Fibroblast of lung (primary cell): ENCODE results near the gene CLECL1. TPM values are rescaled to one million over a fixed set of nuclear protein-coding genes. Genes with fewer than 3 reads are reported as not detected.

Experiments
- DNase-seq, 2 donors: peaks; one replicate each; pipeline versions ENCODE4 v3.0.0 to v3.0.0-alpha.2; 2010; ENCODE audit warnings: low read depth in 2 of 2
- H2AFZ ChIP-seq: 2 replicates; pipeline ENCODE4 v1.5.1; 2012; ENCODE audit warnings: low read length, control low read depth, inconsistent platforms
- H3K27ac ChIP-seq: 2 replicates; pipeline ENCODE4 v1.5.1; 2011; ENCODE audit warnings: low read length, control low read depth; ENCODE audit not compliant: insufficient read depth
- H3K27me3 ChIP-seq: 2 replicates; pipeline ENCODE4 v1.5.1; 2011; ENCODE audit warnings: mild to moderate bottlenecking, low read length; ENCODE audit not compliant: control insufficient read depth, insufficient read depth
- H3K36me3 ChIP-seq: 2 replicates; pipeline ENCODE4 v1.5.1; 2011; ENCODE audit warnings: low read length; ENCODE audit not compliant: control insufficient read depth, insufficient read depth
- H3K4me1 ChIP-seq: 2 replicates; pipeline ENCODE4 v1.5.1; 2011; ENCODE audit warnings: low read length; ENCODE audit not compliant: control insufficient read depth, insufficient read depth; ENCODE audit errors: extremely low read depth
- H3K4me2 ChIP-seq: 2 replicates; pipeline ENCODE4 v1.5.1; 2011; ENCODE audit warnings: low read length, control low read depth; ENCODE audit not compliant: insufficient read depth; ENCODE audit errors: extremely low read depth
- H3K4me3 ChIP-seq, 4 experiments: fragments of 200-600 bp in 1 of 4; sonication (generic) in 1 of 4; replicated peaks in 1 of 4; 2 replicates each; pipeline ENCODE4 v1.5.1; 2011 to 2016; ENCODE audit warnings: low read length in 4 of 4, low read depth in 3 of 4, mild to moderate bottlenecking in 3 of 4, control low read depth in 2 of 4, inconsistent platforms in 1 of 4, mixed read lengths in 1 of 4; ENCODE audit not compliant: insufficient read depth in 1 of 4; ENCODE audit errors: control extremely low read depth in 1 of 4
- H3K79me2 ChIP-seq: 2 replicates; pipeline ENCODE4 v1.5.1; 2012; ENCODE audit warnings: mild to moderate bottlenecking, low read length, inconsistent platforms; ENCODE audit not compliant: control insufficient read depth, insufficient read depth
- H3K9ac ChIP-seq: 2 replicates; pipeline ENCODE4 v1.5.1; 2011; ENCODE audit warnings: mild to moderate bottlenecking, low read length, control low read depth; ENCODE audit not compliant: insufficient read depth
- H3K9me3 ChIP-seq: 2 replicates; pipeline ENCODE4 v1.5.1; 2012; ENCODE audit warnings: low read depth, low read length; ENCODE audit not compliant: control insufficient read depth, insufficient read depth
- H4K20me1 ChIP-seq: 2 replicates; pipeline ENCODE4 v1.5.1; 2011; ENCODE audit warnings: low read length; ENCODE audit not compliant: control insufficient read depth, insufficient read depth; ENCODE audit errors: extremely low read depth
- CTCF ChIP-seq, 2 donors: IDR thresholded peaks in 1 of 2; conservative IDR thresholded peaks in 1 of 2; 1 replicate in 1 of 2; 2 replicates in 1 of 2; pipeline ENCODE4 v1.5.1; 2011 to 2012; ENCODE audit warnings: low read length in 2 of 2, control low read depth in 1 of 2, inconsistent platforms in 1 of 2, low read depth in 1 of 2, mild to moderate bottlenecking in 1 of 2
- EZH2 ChIP-seq: IDR thresholded peaks from 2 replicates; pipeline ENCODE4 v1.5.1; 2012; ENCODE audit warnings: low read length, control low read depth, mild to moderate bottlenecking; ENCODE audit errors: missing control alignments
- polyA plus RNA-seq, 2 donors: library from polyadenylated mRNA; depleted of rRNA in 1 of 2; stranded (reverse) in 1 of 2; unstranded in 1 of 2; fragments of >200 nt; gene quantifications; 2 replicates each; pipeline ENCODE4 v1.2.1, GENCODE V29; 2011 to 2012; ENCODE audit warnings: missing spikeins in 1 of 2
- total RNA-seq: library from RNA; depleted of rRNA; stranded (reverse); fragments of >200 nt; gene quantifications from 2 replicates; pipeline ENCODE4 v1.2.1, GENCODE V29; 2014

CLECL1 gene
- total and polyA plus RNA-seq, 2 donors (not counting 1 experiment from before 2014, with no cell fraction given): not detected

DNA sequence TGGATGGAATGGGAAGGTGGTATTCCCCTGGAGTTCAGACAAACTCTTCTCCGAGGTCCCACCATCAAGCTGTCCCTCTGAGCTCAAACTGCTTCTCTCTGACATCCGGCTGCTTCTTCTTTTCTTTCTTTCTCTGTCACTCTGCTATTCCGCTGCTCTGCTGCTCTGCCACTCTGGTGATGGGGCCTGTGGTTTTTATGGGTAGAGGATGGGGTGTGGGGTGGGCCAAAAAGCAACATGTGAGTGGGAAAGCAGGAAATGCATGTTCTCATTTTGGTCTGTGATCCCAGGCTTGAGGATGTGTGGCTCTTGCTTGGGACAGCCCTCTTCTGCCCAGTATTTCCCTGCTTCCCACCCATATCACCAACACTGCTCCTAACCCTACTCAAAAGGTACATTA is 30.6 kb downstream of the CLECL1 start:
- no peaks in the 10 kb centered on the region for H3K79me2 ChIP-seq

DNA sequence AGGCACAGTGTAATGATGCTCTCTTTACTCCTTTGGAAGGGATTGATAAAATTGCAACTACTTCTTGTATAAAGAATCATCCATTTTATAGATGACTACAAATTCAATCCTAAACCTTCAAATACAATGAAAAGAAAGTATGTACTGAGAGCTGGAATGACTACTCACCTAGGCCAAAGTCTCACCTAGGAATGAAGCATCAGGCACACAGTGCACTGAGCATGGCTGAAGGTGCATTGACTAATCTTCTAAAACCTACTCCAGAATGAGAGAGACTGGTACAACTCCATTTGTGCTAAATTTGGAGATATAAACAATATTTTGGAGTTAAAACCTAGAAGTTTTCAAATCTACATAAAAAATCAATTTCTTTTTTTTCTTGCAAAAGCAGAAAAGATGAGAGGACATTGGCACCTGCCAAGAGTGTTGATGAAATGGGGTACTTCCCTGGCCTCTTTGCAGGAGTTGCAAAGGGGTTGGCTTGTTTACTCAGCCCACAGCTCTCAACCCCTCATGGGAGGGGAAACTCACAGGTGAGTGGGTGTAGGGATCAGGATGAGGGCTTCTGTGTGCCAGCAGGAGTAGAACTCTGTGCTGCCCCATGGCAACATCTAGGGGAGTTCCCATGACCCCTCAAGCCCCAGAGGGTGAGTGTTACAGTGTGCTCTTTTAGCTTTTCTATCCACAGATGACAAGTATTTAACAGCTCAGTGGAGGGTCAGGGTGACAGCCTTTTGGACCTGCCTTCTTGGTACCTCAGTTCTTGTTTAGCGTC is 31.3 kb downstream of the CLECL1 start:
- no peak for DNase-seq
- no peak overlapping the region for H3K27ac ChIP-seq
- no peaks in the 10 kb centered on the region for H3K36me3 ChIP-seq
- no peaks in the 10 kb centered on the region for H3K27me3 ChIP-seq
- H2AFZ ChIP-seq: no peak overlapping the region
- TF ChIP-seq CTCF (conservative IDR thresholded peaks at IDR 0.05 in 1 of 2, IDR thresholded peaks at IDR 0.05 in 1 of 2; ENCODE audit: low read depth in 1 of 2, low read length in 2 of 2): no peak
- no peak for TF ChIP-seq EZH2
- H3K79me2 ChIP-seq: no peaks in the 10 kb centered on the region
- H3K4me2 ChIP-seq: no peak overlapping the region
- no peak overlapping the region for H3K9ac ChIP-seq
- H3K4me1 ChIP-seq: peaks cover 2% of the 10 kb centered on the region
- no peaks in the 10 kb centered on the region for H3K9me3 ChIP-seq
- H3K4me3 ChIP-seq: no peak overlapping the region
- no peaks in the 10 kb centered on the region for H4K20me1 ChIP-seq

More for the DNA sequence above, 30.6 kb downstream of the CLECL1 start:
- Histone ChIP-seq H3K9me3 (no peaks in the 10 kb centered on the region), H2AFZ (no peak overlapping the region), H4K20me1 (no peaks in the 10 kb centered on the region), H3K9ac (no peak overlapping the region), H3K4me1 (peaks cover 2% of the 10 kb centered on the region), H3K27me3 (no peaks in the 10 kb centered on the region), H3K27ac (no peak overlapping the region), H3K4me2 (no peak overlapping the region), H3K4me3 (no peak overlapping the region), H3K36me3 (no peaks in the 10 kb centered on the region)
- no peak for TF ChIP-seq EZH2
- TF ChIP-seq CTCF (conservative IDR thresholded peaks at IDR 0.05 in 1 of 2, IDR thresholded peaks at IDR 0.05 in 1 of 2; ENCODE audit: low read depth in 1 of 2, low read length in 2 of 2): no peak
- DNase-seq: no peak

DNA sequence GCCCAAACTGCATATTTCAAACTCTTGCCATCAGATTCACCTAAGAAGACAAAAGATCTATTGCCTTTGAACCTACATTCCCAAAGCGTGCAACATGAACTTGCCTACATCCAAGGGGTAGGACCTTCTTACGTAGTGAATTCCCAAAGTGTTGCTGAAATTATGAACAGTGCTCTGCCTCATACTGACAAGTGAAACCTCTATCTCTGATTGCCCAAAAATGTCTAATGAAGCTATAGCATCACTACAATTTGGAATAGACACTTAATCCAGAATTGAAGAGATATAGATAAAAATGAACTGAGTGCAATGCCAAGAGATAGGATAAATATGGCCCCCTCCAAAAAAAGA is 32.3 kb downstream of the CLECL1 start:
- H3K4me2 ChIP-seq: no peak overlapping the region
- no peak overlapping the region for H3K4me3 ChIP-seq
- no peak for DNase-seq
- H4K20me1 ChIP-seq: no peaks in the 10 kb centered on the region
- H3K27me3 ChIP-seq: no peaks in the 10 kb centered on the region
- H3K36me3 ChIP-seq: no peaks in the 10 kb centered on the region
- H2AFZ ChIP-seq: no peak overlapping the region
- no peak overlapping the region for H3K9ac ChIP-seq
- H3K27ac ChIP-seq: no peak overlapping the region
- no peaks in the 10 kb centered on the region for H3K9me3 ChIP-seq
- peaks cover 2% of the 10 kb centered on the region for H3K4me1 ChIP-seq
- TF ChIP-seq CTCF (conservative IDR thresholded peaks at IDR 0.05 in 1 of 2, IDR thresholded peaks at IDR 0.05 in 1 of 2; ENCODE audit: low read depth in 1 of 2, low read length in 2 of 2): no peak
- no peak for TF ChIP-seq EZH2
- no peaks in the 10 kb centered on the region for H3K79me2 ChIP-seq
